Measurements from ENCODE around the gene ADSL.

DNA sequence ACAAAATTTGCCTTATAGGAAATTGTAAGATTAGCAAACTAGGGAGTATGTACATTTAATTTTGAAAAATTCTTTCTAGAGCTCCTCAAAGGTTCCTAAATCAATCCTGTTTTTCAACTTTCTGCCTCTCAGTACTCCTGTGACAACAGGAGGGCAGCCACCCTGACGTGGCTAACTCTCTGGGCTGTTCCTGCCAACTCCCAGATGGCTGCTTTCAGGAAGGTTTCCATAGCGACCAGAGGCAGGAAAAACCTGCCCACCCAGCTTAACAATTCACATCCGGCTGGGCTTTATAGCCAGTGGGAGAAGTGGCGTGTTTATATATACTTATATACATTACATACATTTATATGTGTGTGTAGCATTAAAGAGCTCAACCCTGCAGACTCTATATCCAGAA lies 50.6 kb downstream of the ADSL start:
- no peak for TF ChIP-seq RAD21 (IDR thresholded peaks at IDR 0.05)
- TF ChIP-seq CTCF (IDR thresholded peaks at IDR 0.05; ENCODE audit: low read depth, low read length, missing input control): no peak
- TF ChIP-seq TAF1 (conservative IDR thresholded peaks at IDR 0.05): no peak
- no peak for TF ChIP-seq JUND (IDR thresholded peaks at IDR 0.05)
- TF ChIP-seq, protein P1, sequence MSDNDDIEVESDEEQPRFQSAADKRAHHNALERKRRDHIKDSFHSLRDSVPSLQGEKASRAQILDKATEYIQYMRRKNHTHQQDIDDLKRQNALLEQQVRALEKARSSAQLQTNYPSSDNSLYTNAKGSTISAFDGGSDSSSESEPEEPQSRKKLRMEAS (IDR thresholded peaks at IDR 0.05): no peak
- no peak for TF ChIP-seq REST (IDR thresholded peaks at IDR 0.05)
- TF ChIP-seq ATF3 (IDR thresholded peaks at IDR 0.05): no peak
- no peak for TF ChIP-seq RXRA (IDR thresholded peaks at IDR 0.05)
- TF ChIP-seq YY1 (IDR thresholded peaks at IDR 0.05): no peak
- no peak for TF ChIP-seq SP1 (IDR thresholded peaks at IDR 0.05)
- TF ChIP-seq FOXA1 (IDR thresholded peaks at IDR 0.05): no peak

Data from liver (tissue), 3 donors.